Loucy (cell line): ENCODE results near the gene LHPP.

Experiments
- H2AFZ ChIP-seq: fragments of 200-600 bp; sonication (generic); 2 replicates; pipeline ENCODE4 v1.6.0; 2016; ENCODE audit warnings: antibody characterized with exemption, mild to moderate bottlenecking, low read length, moderate library complexity
- H3F3A ChIP-seq: fragments of 200-600 bp; 2 replicates; pipeline ENCODE4 v1.6.0; 2016; ENCODE audit warnings: antibody characterized with exemption, low read depth, mild to moderate bottlenecking
- H3K27me3 ChIP-seq: fragments of 200-600 bp; sonication (generic); 2 replicates; pipeline ENCODE4 v1.6.1; 2014; ENCODE audit warnings: low read length, mild to moderate bottlenecking; ENCODE audit not compliant: insufficient read depth, poor library complexity, severe bottlenecking
- H3K36me3 ChIP-seq: fragments of 200-600 bp; sonication (generic); 2 replicates; pipeline ENCODE4 v1.6.1; 2016; ENCODE audit warnings: low read length; ENCODE audit not compliant: insufficient read depth
- H3K4me1 ChIP-seq: fragments of 200-600 bp; sonication (generic); 2 replicates; pipeline ENCODE4 v1.5.1; 2014; ENCODE audit warnings: low read length, mild to moderate bottlenecking; ENCODE audit not compliant: insufficient read depth, poor library complexity, severe bottlenecking
- H3K4me2 ChIP-seq: fragments of 200-600 bp; sonication (generic); 2 replicates; pipeline ENCODE4 v1.6.0; 2014; ENCODE audit warnings: antibody characterized with exemption, low read length, low read depth, mild to moderate bottlenecking; ENCODE audit not compliant: poor library complexity, severe bottlenecking
- H3K4me3 ChIP-seq: fragments of 200-600 bp; sonication (generic); 2 replicates; pipeline ENCODE4 v1.5.1; 2014; ENCODE audit warnings: low read length, mild to moderate bottlenecking, mixed read lengths; ENCODE audit not compliant: poor library complexity, severe bottlenecking
- H3K79me2 ChIP-seq: fragments of 200-600 bp; sonication (generic); 2 replicates; pipeline ENCODE4 v1.6.1; 2014; ENCODE audit warnings: low read length; ENCODE audit not compliant: insufficient read depth
- H3K9ac ChIP-seq: fragments of 200-600 bp; sonication (generic); 2 replicates; pipeline ENCODE4 v1.6.0; 2014; ENCODE audit warnings: mild to moderate bottlenecking, low read depth, low read length, moderate library complexity; ENCODE audit not compliant: poor library complexity, severe bottlenecking
- H3K9me2 ChIP-seq: fragments of 200-600 bp; sonication (generic); replicated peaks from 2 replicates; pipeline ENCODE4 v1.6.1; 2016; ENCODE audit warnings: low read depth, low read length, mixed read lengths
- H3K9me3 ChIP-seq: fragments of 200-600 bp; sonication (generic); 2 replicates; pipeline ENCODE4 v1.6.1; 2014; ENCODE audit warnings: mild to moderate bottlenecking, antibody characterized with exemption, low read length, low read depth; ENCODE audit not compliant: insufficient read depth
- H4K20me1 ChIP-seq: fragments of 200-600 bp; sonication (generic); 2 replicates; pipeline ENCODE4 v1.6.0; 2014; ENCODE audit warnings: antibody characterized with exemption, low read length, mild to moderate bottlenecking; ENCODE audit not compliant: insufficient read depth, poor library complexity, severe bottlenecking
- CTCF ChIP-seq: fragments of 200-600 bp; sonication (generic); conservative IDR thresholded peaks from 2 replicates; pipeline ENCODE4 v1.5.1; 2014; ENCODE audit warnings: mild to moderate bottlenecking, antibody characterized with exemption, low read length
- EZH2phosphoT487 ChIP-seq: fragments of 200-600 bp; IDR thresholded peaks from 2 replicates; pipeline ENCODE4 v1.6.1; 2018; ENCODE audit warnings: antibody characterized with exemption, mild to moderate bottlenecking, moderate library complexity, borderline replicate concordance

LHPP gene

DNA sequence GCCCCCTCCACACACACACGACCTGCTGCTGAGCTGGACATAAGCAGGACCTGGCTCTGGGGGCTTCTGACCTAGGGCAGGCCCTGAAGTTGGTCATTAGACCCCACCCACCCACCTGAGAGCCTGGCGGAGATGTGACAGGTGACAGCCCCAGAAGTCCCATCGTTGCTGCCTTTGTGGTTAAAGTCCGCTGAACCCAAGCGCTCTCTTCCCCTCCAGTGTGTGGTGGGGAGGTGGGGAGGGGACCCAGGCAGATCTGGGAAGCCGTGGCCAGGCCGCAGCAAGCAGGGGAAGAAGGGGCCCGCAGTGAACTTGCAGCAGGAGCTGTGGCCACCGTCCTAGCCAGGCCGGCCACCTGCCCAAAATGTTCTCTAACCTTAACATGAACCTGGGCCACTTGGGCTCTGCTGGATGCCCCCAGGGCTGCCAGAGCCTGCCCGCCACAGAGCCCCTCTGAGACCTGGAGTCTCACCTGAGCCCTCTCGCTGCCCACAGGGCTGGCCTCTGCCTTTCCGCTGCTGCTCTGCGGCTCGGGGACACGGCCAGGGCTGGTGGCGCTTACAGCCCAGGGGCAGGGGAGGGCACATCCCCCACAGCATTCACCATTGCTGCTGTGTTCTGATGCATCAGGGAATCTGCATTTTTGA, 65.1 kb downstream of the LHPP start:
- H2AFZ ChIP-seq = no peak overlapping the region
- no peaks in the 10 kb centered on the region for H3K27me3 ChIP-seq
- no peaks in the 10 kb centered on the region for H3K79me2 ChIP-seq
- no peaks in the 10 kb centered on the region for H3K9me2 ChIP-seq
- no peak overlapping the region for H3K4me3 ChIP-seq
- no peaks in the 10 kb centered on the region for H4K20me1 ChIP-seq
- no peak overlapping the region for H3K4me2 ChIP-seq
- no peaks in the 10 kb centered on the region for H3K9me3 ChIP-seq
- no peak for TF ChIP-seq EZH2phosphoT487
- no peak overlapping the region for H3K9ac ChIP-seq
- H3K4me1 ChIP-seq = no peaks in the 10 kb centered on the region
- no peaks in the 10 kb centered on the region for H3F3A ChIP-seq
- H3K36me3 ChIP-seq = no peaks in the 10 kb centered on the region

GRCh38 chr10:124527874-124528395, 66.3 kb downstream of the LHPP start:
- Histone ChIP-seq H2AFZ (no peak overlapping the region), H3K4me1 (no peaks in the 10 kb centered on the region), H3F3A (no peaks in the 10 kb centered on the region), H3K4me2 (no peak overlapping the region), H3K9me2 (no peaks in the 10 kb centered on the region), H3K79me2 (no peaks in the 10 kb centered on the region), H3K36me3 (no peaks in the 10 kb centered on the region), H4K20me1 (no peaks in the 10 kb centered on the region), H3K9ac (no peak overlapping the region), H3K9me3 (no peaks in the 10 kb centered on the region), H3K4me3 (no peak overlapping the region), H3K27me3 (no peaks in the 10 kb centered on the region)
- TF ChIP-seq CTCF (no peak), EZH2phosphoT487 (no peak)

GRCh38 chr10:124529661-124530214, 68.1 kb downstream of the LHPP start:
- H3K4me2 ChIP-seq = no peak overlapping the region
- no peaks in the 10 kb centered on the region for H3K9me3 ChIP-seq
- H3K9ac ChIP-seq = no peak overlapping the region
- no peaks in the 10 kb centered on the region for H3K79me2 ChIP-seq
- H3K27me3 ChIP-seq = no peaks in the 10 kb centered on the region
- H3K36me3 ChIP-seq = no peaks in the 10 kb centered on the region
- H4K20me1 ChIP-seq = no peaks in the 10 kb centered on the region
- H3K4me3 ChIP-seq = no peak overlapping the region
- no peaks in the 10 kb centered on the region for H3K9me2 ChIP-seq
- no peaks in the 10 kb centered on the region for H3F3A ChIP-seq
- no peaks in the 10 kb centered on the region for H3K4me1 ChIP-seq
- H2AFZ ChIP-seq = no peak overlapping the region
- TF ChIP-seq CTCF (no peak), EZH2phosphoT487 (no peak)

- H3K9me3 ChIP-seq = no peaks in the 10 kb centered on the region
- H3K4me3 ChIP-seq = no peak overlapping the region
- H4K20me1 ChIP-seq = no peaks in the 10 kb centered on the region
- H3K27me3 ChIP-seq = no peaks in the 10 kb centered on the region
- no peaks in the 10 kb centered on the region for H3K4me1 ChIP-seq
- H3K9ac ChIP-seq = no peak overlapping the region
- H3K79me2 ChIP-seq = no peaks in the 10 kb centered on the region
- H3F3A ChIP-seq = no peaks in the 10 kb centered on the region
- H2AFZ ChIP-seq = no peak overlapping the region
- no peaks in the 10 kb centered on the region for H3K9me2 ChIP-seq
- TF ChIP-seq EZH2phosphoT487 (no peak), CTCF (peak; percentile 83)
- no peaks in the 10 kb centered on the region for H3K36me3 ChIP-seq
- no peak overlapping the region for H3K4me2 ChIP-seq
These were observed 68.6 kb downstream of the LHPP start for GRCh38 chr10:124530215-124530665.
